Measurements from ENCODE around the gene CNIH4. TPM values are rescaled to one million over a fixed set of nuclear protein-coding genes. Genes with fewer than 3 reads are reported as not detected.

The CNIH4 gene
- total RNA-seq, 2 donors from 2014 or later: 28.8 to 60.7 TPM

Small RNA genes lying within 50 kb of the gene (microRNA-seq; reads per million reads assigned to microRNA genes)
- 0.53 to 1.4 reads per million in 2 donors for gene MIR4742

Other genes starting within 250 kb of the CNIH4 start
- gene FBXO28, start 242.8 kb upstream of the CNIH4 start, total RNA-seq: 10 to 100 TPM; 33.2 to 34.0 TPM
- gene DEGS1, start 173.6 kb upstream of the CNIH4 start, total RNA-seq: 10 to 100 TPM; 12.8 to 20.9 TPM
- 10 to 100 TPM; 29.5 to 40.3 TPM for gene NVL, start 26.7 kb upstream of the CNIH4 start, total RNA-seq
- gene WDR26, start 77.9 kb downstream of the CNIH4 start, total RNA-seq: 10 to 100 TPM; 62.1 to 64.4 TPM